Eye (tissue), 1 donor: ENCODE results near the gene RPL4.

Source experiments
- DNase-seq: peaks from one replicate; pipeline ENCODE4 v3.0.0-alpha.2; 2015

RPL4 gene

GRCh38 chr15:66454143-66454542 lies 50.5 kb downstream of the RPL4 start:
- DNase-seq = no peak

- DNase-seq = no peak
Observed at GRCh38 chr15:66452971-66453580, 51.6 kb downstream of the RPL4 start.

- no peak for DNase-seq
Observed at GRCh38 chr15:66452420-66452819, 52.2 kb downstream of the RPL4 start.
